DND-41 (cell line): ENCODE results near the gene CYB5A.
"Not testable (repeated sequence)": the region's sequence is repeated elsewhere in the genome, so short reads cannot be mapped to it uniquely, and the experiment has no call there.

ENCODE experiments used
- ATAC-seq: fragments of 200-7000 bp; cut with Tn5 transposase; 3 replicates; pipeline ENCODE4 v1.9.1; 2021; ENCODE audit warnings: low read depth; ENCODE audit not compliant: insufficient read depth
- DNase-seq: peaks from one replicate; pipeline ENCODE4 v3.0.0-alpha.2; 2020
- H2AFZ ChIP-seq: 2 replicates; pipeline ENCODE4 v1.6.0; 2012; ENCODE audit warnings: low read depth, low read length
- H3K27ac ChIP-seq: 2 replicates; pipeline ENCODE4 v1.5.1; 2012; ENCODE audit warnings: low read length, inconsistent platforms
- H3K27me3 ChIP-seq: fragments of 200-600 bp; sonication (generic); 2 replicates; pipeline ENCODE4 v1.6.0; 2012; ENCODE audit warnings: low read length, mild to moderate bottlenecking, inconsistent platforms; ENCODE audit not compliant: insufficient read depth, poor library complexity
- H3K36me3 ChIP-seq: 2 replicates; pipeline ENCODE4 v1.5.1; 2012; ENCODE audit warnings: low read length, inconsistent platforms; ENCODE audit not compliant: insufficient read depth
- H3K4me1 ChIP-seq: 2 replicates; pipeline ENCODE4 v1.5.1; 2012; ENCODE audit warnings: mild to moderate bottlenecking, low read length; ENCODE audit not compliant: insufficient read depth
- H3K4me2 ChIP-seq: 2 replicates; pipeline ENCODE4 v1.6.0; 2012; ENCODE audit warnings: mild to moderate bottlenecking, moderate library complexity, low read length, inconsistent platforms; ENCODE audit not compliant: insufficient read depth
- H3K4me3 ChIP-seq, 2 experiments: fragments of 200-600 bp in 1 of 2; shearing (Covaris generic) in 1 of 2; 2 replicates each; pipeline ENCODE4 v1.5.1; 2012 to 2016; ENCODE audit warnings: inconsistent platforms in 2 of 2, low read length in 2 of 2, mild to moderate bottlenecking in 2 of 2, low read depth in 1 of 2, moderate library complexity in 1 of 2
- H3K79me2 ChIP-seq: 2 replicates; pipeline ENCODE4 v1.6.0; 2012; ENCODE audit warnings: low read length, inconsistent platforms; ENCODE audit not compliant: insufficient read depth
- H3K9ac ChIP-seq: 2 replicates; pipeline ENCODE4 v1.6.0; 2012; ENCODE audit warnings: low read depth, mild to moderate bottlenecking, inconsistent platforms, low read length, moderate library complexity
- H3K9me3 ChIP-seq: 2 replicates; pipeline ENCODE4 v1.5.1; 2012; ENCODE audit warnings: low read length, moderate library complexity, mild to moderate bottlenecking, inconsistent platforms; ENCODE audit not compliant: insufficient read depth, severe bottlenecking
- H4K20me1 ChIP-seq: 2 replicates; pipeline ENCODE4 v1.6.0; 2012; ENCODE audit warnings: low read length; ENCODE audit not compliant: insufficient read depth
- CTCF ChIP-seq: IDR thresholded peaks from 2 replicates; pipeline ENCODE4 v1.5.1; 2012; ENCODE audit warnings: borderline replicate concordance, low read length, moderate library complexity, mild to moderate bottlenecking; ENCODE audit not compliant: poor library complexity, severe bottlenecking; ENCODE audit errors: extremely low read depth
- EZH2 ChIP-seq: IDR thresholded peaks from 3 replicates; pipeline ENCODE4 v1.6.1; 2012; ENCODE audit warnings: borderline replicate concordance, low read depth, mild to moderate bottlenecking, moderate library complexity, low read length, inconsistent platforms; ENCODE audit not compliant: severe bottlenecking

CYB5A gene

DNA sequence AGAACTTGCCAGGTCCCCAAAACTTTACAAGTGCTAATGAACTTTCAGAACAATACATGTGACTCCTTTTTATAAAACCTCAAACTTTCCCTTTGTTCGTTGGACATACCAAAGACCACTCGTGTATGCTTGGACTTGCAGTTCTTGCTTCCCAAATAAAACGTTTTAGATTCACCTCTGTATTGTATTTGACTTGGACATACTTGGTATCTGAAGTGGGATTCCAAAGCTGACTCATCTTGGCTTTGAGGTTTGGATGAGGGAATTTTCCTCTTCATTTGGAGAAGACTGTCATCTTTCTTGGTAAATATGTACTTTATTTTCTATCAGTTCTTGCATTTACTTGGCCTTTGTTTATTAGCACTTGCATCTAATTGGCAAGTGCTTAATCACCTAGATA lies 8.0 kb upstream of the CYB5A start:
- no peak overlapping the region for H3K4me2 ChIP-seq
- no peak overlapping the region for H3K27ac ChIP-seq
- no peak for DNase-seq
- H3K27me3 ChIP-seq, result peaks cover 7% of the 10 kb centered on the region
- no peaks in the 10 kb centered on the region for H3K36me3 ChIP-seq
- no peaks in the 10 kb centered on the region for H3K4me1 ChIP-seq
- no peak for ATAC-seq
- TF ChIP-seq CTCF, result no peak
- TF ChIP-seq EZH2, result no peak
- no peaks in the 10 kb centered on the region for H3K9me3 ChIP-seq
- H3K9ac ChIP-seq, result no peak overlapping the region
- H4K20me1 ChIP-seq, result no peaks in the 10 kb centered on the region
- no peak overlapping the region for H2AFZ ChIP-seq
- no peak overlapping the region for H3K4me3 ChIP-seq
- H3K79me2 ChIP-seq, result no peaks in the 10 kb centered on the region

- Histone ChIP-seq H3K4me3 (no peak overlapping the region), H4K20me1 (no peaks in the 10 kb centered on the region), H3K4me1 (no peaks in the 10 kb centered on the region), H3K9ac (no peak overlapping the region), H3K36me3 (no peaks in the 10 kb centered on the region), H2AFZ (no peak overlapping the region), H3K27ac (no peak overlapping the region), H3K9me3 (no peaks in the 10 kb centered on the region), H3K4me2 (no peak overlapping the region), H3K27me3 (peaks cover 3% of the 10 kb centered on the region), H3K79me2 (no peaks in the 10 kb centered on the region)
- TF ChIP-seq EZH2, result no peak
- TF ChIP-seq CTCF, result no peak
- no peak for DNase-seq
- no peak for ATAC-seq
Measured at GRCh38 chr18:74299162-74299561, 7.4 kb upstream of the CYB5A start.

GRCh38 chr18:74294526-74294925 lies 2.8 kb upstream of the CYB5A start:
- H3K27ac ChIP-seq, result no peak overlapping the region
- H3K27me3 ChIP-seq, result no peaks in the 10 kb centered on the region
- no peaks in the 10 kb centered on the region for H3K36me3 ChIP-seq
- H3K79me2 ChIP-seq, result peaks cover 10% of the 10 kb centered on the region
- TF ChIP-seq CTCF (no peak), EZH2 (no peak)
- H3K9me3 ChIP-seq, result no peaks in the 10 kb centered on the region
- no peak overlapping the region for H2AFZ ChIP-seq
- no peak for ATAC-seq
- no peaks in the 10 kb centered on the region for H4K20me1 ChIP-seq
- H3K4me3 ChIP-seq, result no peak overlapping the region
- H3K9ac ChIP-seq, result no peak overlapping the region
- DNase-seq, result no peak
- H3K4me2 ChIP-seq, result no peak overlapping the region
- H3K4me1 ChIP-seq, result peaks cover 19% of the 10 kb centered on the region

DNA sequence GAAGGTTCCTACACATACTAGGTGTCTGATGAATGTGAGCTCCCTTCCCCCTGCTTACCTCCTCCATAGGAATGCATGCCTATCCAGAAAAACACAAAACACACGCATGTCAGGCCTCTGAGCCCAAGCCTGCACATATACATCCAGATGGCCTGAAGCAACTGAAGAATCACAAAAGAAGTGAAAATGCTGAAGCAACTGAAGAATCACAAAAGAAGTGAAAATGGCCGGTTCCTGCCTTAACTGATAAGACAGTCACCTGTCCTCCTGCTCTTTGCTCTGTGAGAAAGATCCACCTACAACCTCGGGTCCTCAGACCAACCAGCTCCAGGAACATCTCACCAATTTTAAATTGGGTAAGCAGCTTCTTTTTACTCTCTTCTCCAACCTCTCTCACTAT lies 1.2 kb upstream of the CYB5A start:
- H2AFZ ChIP-seq, result peak overlapping the region; percentile 87; the same call in 1 of the 2 replicates
- H4K20me1 ChIP-seq, result not testable (repeated sequence)

More for the DNA sequence above, 1.2 kb upstream of the CYB5A start:
- Histone ChIP-seq H3K4me2 (peak overlapping the region; percentile 82; the same call in 1 of the 2 replicates), H3K4me1 (peaks cover 19% of the 10 kb centered on the region), H3K4me3 (peak overlapping the region in 1 of 2 experiments; percentile 89; a peak in 1 of 4 replicates)
- H3K9ac ChIP-seq, H3K27me3 ChIP-seq, DNase-seq, ATAC-seq, H3K36me3 ChIP-seq, H3K27ac ChIP-seq, H3K9me3 ChIP-seq, H3K79me2 ChIP-seq: not testable (repeated sequence)
